ENCODE data around the gene BCOR.

DNA sequence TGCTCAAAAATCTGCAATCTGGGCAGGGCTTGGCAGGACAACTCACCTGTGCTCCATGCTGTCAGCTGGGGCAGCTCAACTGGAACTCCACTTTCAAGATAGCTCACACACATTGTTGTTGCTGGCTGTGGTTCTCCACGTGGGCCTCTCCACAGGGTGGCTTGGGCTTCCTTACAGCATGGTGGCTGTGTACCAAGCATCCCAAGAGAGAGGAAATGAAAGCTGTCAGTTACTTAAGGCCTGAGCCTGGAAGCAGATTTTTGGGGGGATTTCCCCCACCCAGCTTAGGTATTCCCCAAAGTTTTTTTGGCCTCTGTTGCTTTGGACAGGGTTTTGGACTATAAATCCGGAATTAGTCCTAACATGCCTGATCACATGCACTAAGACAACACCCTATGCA lies 81.0 kb downstream of the BCOR start:
- TF ChIP-seq, protein P1, sequence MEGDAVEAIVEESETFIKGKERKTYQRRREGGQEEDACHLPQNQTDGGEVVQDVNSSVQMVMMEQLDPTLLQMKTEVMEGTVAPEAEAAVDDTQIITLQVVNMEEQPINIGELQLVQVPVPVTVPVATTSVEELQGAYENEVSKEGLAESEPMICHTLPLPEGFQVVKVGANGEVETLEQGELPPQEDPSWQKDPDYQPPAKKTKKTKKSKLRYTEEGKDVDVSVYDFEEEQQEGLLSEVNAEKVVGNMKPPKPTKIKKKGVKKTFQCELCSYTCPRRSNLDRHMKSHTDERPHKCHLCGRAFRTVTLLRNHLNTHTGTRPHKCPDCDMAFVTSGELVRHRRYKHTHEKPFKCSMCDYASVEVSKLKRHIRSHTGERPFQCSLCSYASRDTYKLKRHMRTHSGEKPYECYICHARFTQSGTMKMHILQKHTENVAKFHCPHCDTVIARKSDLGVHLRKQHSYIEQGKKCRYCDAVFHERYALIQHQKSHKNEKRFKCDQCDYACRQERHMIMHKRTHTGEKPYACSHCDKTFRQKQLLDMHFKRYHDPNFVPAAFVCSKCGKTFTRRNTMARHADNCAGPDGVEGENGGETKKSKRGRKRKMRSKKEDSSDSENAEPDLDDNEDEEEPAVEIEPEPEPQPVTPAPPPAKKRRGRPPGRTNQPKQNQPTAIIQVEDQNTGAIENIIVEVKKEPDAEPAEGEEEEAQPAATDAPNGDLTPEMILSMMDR (IDR thresholded peaks at IDR 0.05; ENCODE audit: borderline replicate concordance, extremely low read depth, low read length, poor library complexity, severe bottlenecking), result no peak
- TF ChIP-seq EZH2 (IDR thresholded peaks at IDR 0.05; ENCODE audit: borderline replicate concordance, low read depth, low read length, severe bottlenecking), result no peak

Data from DND-41 (cell line).